Mesenchymal stem cell (in vitro differentiated cells and primary cell): ENCODE results near the gene LIN28B.
A peak's percentile ranks its signal among the peaks of the same experiment; 100 is the strongest.

Experiments
- DNase-seq: peaks from one replicate; pipeline ENCODE4 v3.0.0-alpha.2; 2013
- H2AFZ ChIP-seq: one replicate; pipeline ENCODE4 v1.6.1; 2013; ENCODE audit warnings: low read depth, mild to moderate bottlenecking, control low read depth, inconsistent platforms, low read length, moderate library complexity
- H2AK5ac ChIP-seq: 2 replicates; pipeline ENCODE4 v1.6.1; 2013; ENCODE audit warnings: low read length, moderate library complexity, mild to moderate bottlenecking, inconsistent platforms; ENCODE audit not compliant: severe bottlenecking
- H2BK120ac ChIP-seq: one replicate; pipeline ENCODE4 v1.6.1; 2013; ENCODE audit warnings: low read depth, mild to moderate bottlenecking, inconsistent platforms, low read length, moderate library complexity
- H2BK12ac ChIP-seq, 2 experiments: one replicate each; pipeline ENCODE4 v1.6.1; 2013; ENCODE audit warnings: inconsistent platforms in 2 of 2, low read length in 2 of 2, mild to moderate bottlenecking in 2 of 2, moderate library complexity in 2 of 2, control low read depth in 1 of 2
- H2BK15ac ChIP-seq: one replicate; pipeline ENCODE4 v1.6.1; 2013; ENCODE audit warnings: mild to moderate bottlenecking, low read depth, inconsistent platforms; ENCODE audit not compliant: poor library complexity, severe bottlenecking
- H2BK5ac ChIP-seq: 2 replicates; pipeline ENCODE4 v1.6.1; 2013; ENCODE audit warnings: low read depth, mild to moderate bottlenecking, low read length, control low read depth, inconsistent platforms; ENCODE audit not compliant: poor library complexity, severe bottlenecking
- H3K14ac ChIP-seq, 2 experiments: one replicate each; pipeline ENCODE4 v1.6.1; 2013; ENCODE audit warnings: inconsistent platforms in 2 of 2, low read length in 2 of 2, control low read depth in 1 of 2, mild to moderate bottlenecking in 1 of 2, moderate library complexity in 1 of 2
- H3K18ac ChIP-seq, 2 experiments: one replicate each; pipeline ENCODE4 v1.6.1; 2013; ENCODE audit warnings: inconsistent platforms in 2 of 2, low read length in 2 of 2, control low read depth in 1 of 2, low read depth in 1 of 2, mild to moderate bottlenecking in 1 of 2
- H3K23ac ChIP-seq, 2 experiments: one replicate each; pipeline ENCODE4 v1.6.1; 2013; ENCODE audit warnings: inconsistent platforms in 2 of 2, low read length in 2 of 2, mild to moderate bottlenecking in 2 of 2, moderate library complexity in 2 of 2, control low read depth in 1 of 2
- H3K27ac ChIP-seq: 2 replicates; pipeline ENCODE4 v1.5.1; 2013; ENCODE audit warnings: mild to moderate bottlenecking, moderate library complexity, low read length, control low read depth, inconsistent platforms; ENCODE audit not compliant: poor library complexity, severe bottlenecking
- H3K27me3 ChIP-seq, 2 experiments: 2 replicates each; pipeline versions ENCODE4 v1.6.1 to v1.7.0; 2013; ENCODE audit warnings: low read length in 2 of 2, mild to moderate bottlenecking in 2 of 2, moderate library complexity in 2 of 2, control low read depth in 1 of 2, inconsistent platforms in 1 of 2; ENCODE audit not compliant: control insufficient read depth in 1 of 2, insufficient read depth in 1 of 2
- H3K36me3 ChIP-seq, 2 experiments: 2 replicates each; pipeline versions ENCODE4 v1.6.1 to v1.7.0; 2013; ENCODE audit warnings: low read length in 2 of 2, control low read depth in 1 of 2, inconsistent platforms in 1 of 2, low read depth in 1 of 2, mild to moderate bottlenecking in 1 of 2; ENCODE audit not compliant: insufficient read depth in 2 of 2, control insufficient read depth in 1 of 2
- H3K4ac ChIP-seq, 2 experiments: one replicate each; pipeline ENCODE4 v1.6.1; 2013; ENCODE audit warnings: inconsistent platforms in 2 of 2, low read length in 2 of 2, mild to moderate bottlenecking in 2 of 2, moderate library complexity in 2 of 2, control low read depth in 1 of 2, low read depth in 1 of 2
- H3K4me1 ChIP-seq: 2 replicates; pipeline ENCODE4 v1.6.1; 2013; ENCODE audit warnings: low read depth, low read length, control low read depth; ENCODE audit not compliant: control insufficient read depth, insufficient read depth
- H3K4me2 ChIP-seq: 2 replicates; pipeline ENCODE4 v1.6.1; 2013; ENCODE audit warnings: low read length, mild to moderate bottlenecking, inconsistent platforms; ENCODE audit not compliant: poor library complexity, severe bottlenecking
- H3K4me3 ChIP-seq, 2 experiments: 2 replicates each; pipeline versions ENCODE4 v1.5.1 to v1.7.0; 2013; ENCODE audit warnings: low read length in 2 of 2, mild to moderate bottlenecking in 2 of 2, control low read depth in 1 of 2, low read depth in 1 of 2; ENCODE audit not compliant: insufficient read depth in 1 of 2
- H3K79me1 ChIP-seq: replicated peaks from 2 replicates; pipeline ENCODE4 v1.6.1; 2013; ENCODE audit warnings: mild to moderate bottlenecking, control low read depth, low read length, inconsistent platforms; ENCODE audit not compliant: poor library complexity, severe bottlenecking
- H3K9ac ChIP-seq: 2 replicates; pipeline ENCODE4 v1.7.0; 2013; ENCODE audit warnings: mild to moderate bottlenecking, low read length, moderate library complexity
- H3K9me3 ChIP-seq: 2 replicates; pipeline ENCODE4 v1.7.0; 2013; ENCODE audit warnings: mild to moderate bottlenecking, low read length; ENCODE audit not compliant: control insufficient read depth
- H4K8ac ChIP-seq: one replicate; pipeline ENCODE4 v1.6.1; 2013; ENCODE audit warnings: inconsistent platforms, mild to moderate bottlenecking, low read length, moderate library complexity
- H4K91ac ChIP-seq: one replicate; pipeline ENCODE4 v1.6.1; 2013; ENCODE audit warnings: mild to moderate bottlenecking, low read length, inconsistent platforms
- WGBS: methylation state at CpG from one replicate; pipeline ENCODE4 v1.1.7; 2013; ENCODE audit warnings: mixed read lengths; 5-methylcytosine and 5-hydroxymethylcytosine counted together

LIN28B gene

GRCh38 chr6:105066836-105067235, 109.9 kb downstream of the LIN28B start:
- Histone ChIP-seq H3K18ac (no peak overlapping the region), H3K36me3 (no peaks in the 10 kb centered on the region), H2BK12ac (no peak overlapping the region), H3K14ac (no peak overlapping the region), H2BK15ac (no peak overlapping the region), H4K91ac (no peak overlapping the region), H2AK5ac (no peak overlapping the region), H2BK120ac (no peak overlapping the region), H4K8ac (no peak overlapping the region), H3K4me1 (no peaks in the 10 kb centered on the region), H3K4me3 (no peak overlapping the region), H3K23ac (no peak overlapping the region), H3K9me3 (no peaks in the 10 kb centered on the region), H2AFZ (no peak overlapping the region), H3K79me1 (no peaks in the 10 kb centered on the region), H3K4ac (no peak overlapping the region), H3K27ac (no peak overlapping the region), H3K4me2 (no peak overlapping the region), H2BK5ac (no peak overlapping the region), H3K27me3 (peaks cover 0 to 22% of the 10 kb centered on the region in 2 experiments), H3K9ac (no peak overlapping the region)
- DNase-seq: no peak
- WGBS: 90% methylated on average over 2 of the region's 3 CpGs

GRCh38 chr6:105067329-105067728, 110.4 kb downstream of the LIN28B start:
- Histone ChIP-seq H3K4me3 (no peak overlapping the region), H3K9ac (no peak overlapping the region), H3K9me3 (no peaks in the 10 kb centered on the region), H4K8ac (no peak overlapping the region), H4K91ac (no peak overlapping the region), H3K27me3 (peaks cover 0 to 22% of the 10 kb centered on the region in 2 experiments), H3K27ac (no peak overlapping the region), H3K14ac (no peak overlapping the region), H3K36me3 (no peaks in the 10 kb centered on the region), H2BK12ac (no peak overlapping the region), H2BK15ac (no peak overlapping the region), H3K18ac (no peak overlapping the region), H2BK120ac (no peak overlapping the region), H2BK5ac (no peak overlapping the region), H3K4me1 (no peaks in the 10 kb centered on the region), H3K23ac (no peak overlapping the region), H2AFZ (no peak overlapping the region), H3K79me1 (no peaks in the 10 kb centered on the region), H3K4ac (no peak overlapping the region), H2AK5ac (no peak overlapping the region), H3K4me2 (no peak overlapping the region)
- DNase-seq: peak; percentile 41
- WGBS: 0% methylated on average over 1 of the region's 1 CpG

GRCh38 chr6:105068407-105068806, 111.5 kb downstream of the LIN28B start:
- no peaks in the 10 kb centered on the region for H3K9me3 ChIP-seq
- peaks cover 0 to 22% of the 10 kb centered on the region in 2 experiments for H3K27me3 ChIP-seq
- no peak overlapping the region for H4K8ac ChIP-seq
- H3K79me1 ChIP-seq: no peaks in the 10 kb centered on the region
- H4K91ac ChIP-seq: no peak overlapping the region
- H3K27ac ChIP-seq: no peak overlapping the region
- no peak overlapping the region for H3K18ac ChIP-seq
- no peak overlapping the region for H3K4me3 ChIP-seq
- H3K14ac ChIP-seq: no peak overlapping the region
- no peak overlapping the region for H2BK5ac ChIP-seq
- H2AFZ ChIP-seq: no peak overlapping the region
- no peaks in the 10 kb centered on the region for H3K36me3 ChIP-seq
- DNase-seq: no peak
- no peak overlapping the region for H3K4ac ChIP-seq
- H2AK5ac ChIP-seq: no peak overlapping the region
- no peak overlapping the region for H3K9ac ChIP-seq
- no peak overlapping the region for H2BK15ac ChIP-seq
- 100% methylated on average over 1 of the region's 2 CpGs for WGBS
- H3K4me2 ChIP-seq: no peak overlapping the region
- no peak overlapping the region for H2BK12ac ChIP-seq
- no peak overlapping the region for H2BK120ac ChIP-seq
- no peak overlapping the region for H3K23ac ChIP-seq
- H3K4me1 ChIP-seq: no peaks in the 10 kb centered on the region

DNA sequence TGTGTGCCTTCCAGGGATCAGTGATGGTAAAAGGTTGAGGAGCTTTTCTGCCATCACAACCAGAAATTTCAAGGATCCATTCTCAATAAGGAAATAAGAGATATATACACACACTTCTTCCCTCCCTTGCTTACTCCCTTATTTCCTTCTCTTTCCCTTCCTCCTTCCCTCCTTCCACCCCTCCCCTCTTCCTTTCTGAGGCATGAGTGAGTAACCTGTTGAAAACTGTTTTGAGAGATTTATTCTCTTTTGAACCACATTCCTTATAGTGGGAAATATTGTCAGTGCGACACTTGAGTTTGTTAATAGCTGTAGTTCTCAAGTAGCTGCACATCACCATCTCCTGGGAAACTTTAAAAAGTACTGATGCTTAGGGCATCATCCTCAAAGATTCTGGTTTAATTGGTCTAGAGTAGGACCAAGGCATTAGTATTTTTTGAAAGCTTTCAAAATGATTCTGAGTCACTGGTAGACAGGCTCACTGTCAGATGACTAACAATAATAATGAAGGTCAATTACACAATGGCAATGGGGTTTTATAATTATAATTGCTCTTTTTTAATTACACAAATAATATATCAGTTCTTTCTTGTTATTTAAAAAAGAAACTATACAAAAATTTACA, 113.0 kb downstream of the LIN28B start:
- Histone ChIP-seq H3K27ac (no peak overlapping the region), H3K14ac (no peak overlapping the region), H3K27me3 (peaks cover 0 to 15% of the 10 kb centered on the region in 2 experiments), H2AFZ (no peak overlapping the region), H3K4me2 (no peak overlapping the region), H3K9ac (no peak overlapping the region), H2BK120ac (no peak overlapping the region), H2BK12ac (no peak overlapping the region), H4K8ac (no peak overlapping the region), H2BK5ac (no peak overlapping the region), H4K91ac (no peak overlapping the region), H3K79me1 (no peaks in the 10 kb centered on the region), H3K4ac (no peak overlapping the region), H2BK15ac (no peak overlapping the region), H3K4me1 (no peaks in the 10 kb centered on the region), H3K23ac (no peak overlapping the region), H3K9me3 (no peaks in the 10 kb centered on the region), H3K18ac (no peak overlapping the region), H3K4me3 (no peak overlapping the region), H3K36me3 (no peaks in the 10 kb centered on the region), H2AK5ac (no peak overlapping the region)
- DNase-seq: peak; percentile 58
- 40% methylated on average over 1 of the region's 1 CpG for WGBS
